PC-3 (cell line): Measurements from ENCODE around the gene PLXNA4. TPM values are rescaled to one million over a fixed set of nuclear protein-coding genes. Genes with fewer than 3 reads are reported as not detected.

Source experiments
- ATAC-seq: fragments of 200-7000 bp; cut with Tn5 transposase; 2 replicates; pipeline ENCODE4 v1.9.1; 2020; ENCODE audit warnings: mild to moderate bottlenecking, moderate library complexity
- BruUV-seq: library from RNA; stranded (reverse); fragments of 400-500 nt; replicated peaks from 2 replicates; lab custom pipeline; 2021; lab: Mats Ljungman, UMichigan
- CTCF ChIA-PET: fragments of 300-600 bp; sonication (Branson Sonifier 250); formaldehyde crosslinking; loops from one replicate; lab custom pipeline; 2022; ENCODE audit warnings: antibody characterized with exemption; lab: Charles Lee
- POLR2A ChIA-PET: fragments of 300-600 bp; sonication (Branson Sonifier 250); formaldehyde crosslinking; loops from one replicate; lab custom pipeline; 2022; ENCODE audit warnings: antibody characterized with exemption; ENCODE audit not compliant: unreplicated experiment; lab: Charles Lee
- DNase-seq: peaks from one replicate; pipeline ENCODE4 v3.0.0-alpha.2; 2015
- H2AFZ ChIP-seq: fragments of 300-600 bp; sonication (generic); 2 replicates; pipeline ENCODE4 v1.6.0; 2016; ENCODE audit warnings: antibody characterized with exemption, low read length
- H3F3A ChIP-seq: fragments of 300-600 bp; sonication (generic); one replicate; pipeline ENCODE4 v1.6.0; 2017; ENCODE audit warnings: antibody characterized with exemption, low read length, control low read depth, mild to moderate bottlenecking; ENCODE audit not compliant: unreplicated experiment
- H3K27ac ChIP-seq: fragments of 300-600 bp; sonication (generic); 2 replicates; pipeline ENCODE4 v1.5.1; 2016; ENCODE audit warnings: mild to moderate bottlenecking, low read length
- H3K27me3 ChIP-seq: fragments of 300-600 bp; sonication (generic); 2 replicates; pipeline ENCODE4 v1.6.1; 2016; ENCODE audit warnings: low read length, mixed read lengths
- H3K36me3 ChIP-seq: fragments of 300-600 bp; sonication (generic); 2 replicates; pipeline ENCODE4 v1.6.1; 2016; ENCODE audit warnings: low read depth, mixed run types, low read length, mixed read lengths
- H3K4me1 ChIP-seq: fragments of 300-600 bp; sonication (generic); 2 replicates; pipeline ENCODE4 v1.5.1; 2016; ENCODE audit warnings: low read length; ENCODE audit not compliant: insufficient read depth
- H3K4me2 ChIP-seq: fragments of 300-600 bp; sonication (generic); 2 replicates; pipeline ENCODE4 v1.6.0; 2016; ENCODE audit warnings: low read length
- H3K4me3 ChIP-seq: fragments of 300-600 bp; sonication (generic); 2 replicates; pipeline ENCODE4 v1.5.1; 2016; ENCODE audit warnings: mild to moderate bottlenecking, low read length, mixed read lengths
- H3K79me2 ChIP-seq: fragments of 300-600 bp; sonication (generic); 2 replicates; pipeline ENCODE4 v1.6.1; 2017; ENCODE audit warnings: low read length, mixed read lengths
- H3K9ac ChIP-seq: fragments of 300-600 bp; sonication (generic); 2 replicates; pipeline ENCODE4 v1.6.0; 2016; ENCODE audit warnings: mild to moderate bottlenecking, low read length
- H3K9me2 ChIP-seq: fragments of 300-600 bp; sonication (generic); replicated peaks from 2 replicates; pipeline ENCODE4 v1.6.1; 2016; ENCODE audit warnings: mixed run types, low read length, mixed read lengths
- H3K9me3 ChIP-seq: fragments of 300-600 bp; sonication (generic); 2 replicates; pipeline ENCODE4 v1.6.1; 2016; ENCODE audit warnings: low read length, mixed read lengths
- H4K20me1 ChIP-seq: fragments of 300-600 bp; sonication (generic); 2 replicates; pipeline ENCODE4 v1.6.1; 2016; ENCODE audit warnings: low read length, mixed read lengths
- EZH2 ChIP-seq: fragments of 300-600 bp; sonication (generic); IDR thresholded peaks from one replicate; pipeline ENCODE4 v1.6.1; 2017; ENCODE audit warnings: antibody characterized with exemption, mild to moderate bottlenecking, low read length; ENCODE audit not compliant: unreplicated experiment
- EZH2phosphoT487 ChIP-seq: fragments of 300-600 bp; sonication (generic); IDR thresholded peaks from 2 replicates; pipeline ENCODE4 v1.6.1; 2018; ENCODE audit warnings: mild to moderate bottlenecking, antibody characterized with exemption, low read length, borderline replicate concordance
- intact Hi-C: fragments of 100-400 bp; cut with micrococcal nuclease; formaldehyde crosslinking; loops from 2 replicates; pipeline ENCODE4 v1.9.0; 2023
- total RNA-seq: library from RNA; depleted of rRNA; stranded (reverse); fragments of >200 nt; gene quantifications from 2 replicates; pipeline ENCODE4 v1.2.3, GENCODE V29; 2014
- TF ChIP-seq, protein P1 (sequence below): fragments of 300-600 bp; sonication (generic); conservative IDR thresholded peaks from 2 replicates; pipeline ENCODE4 v1.5.1; 2017; ENCODE audit warnings: antibody characterized with exemption, low read depth, mild to moderate bottlenecking, low read length

PLXNA4 gene
- total RNA-seq, 1 experiment from 2014 or later: 1.2 TPM

DNA sequence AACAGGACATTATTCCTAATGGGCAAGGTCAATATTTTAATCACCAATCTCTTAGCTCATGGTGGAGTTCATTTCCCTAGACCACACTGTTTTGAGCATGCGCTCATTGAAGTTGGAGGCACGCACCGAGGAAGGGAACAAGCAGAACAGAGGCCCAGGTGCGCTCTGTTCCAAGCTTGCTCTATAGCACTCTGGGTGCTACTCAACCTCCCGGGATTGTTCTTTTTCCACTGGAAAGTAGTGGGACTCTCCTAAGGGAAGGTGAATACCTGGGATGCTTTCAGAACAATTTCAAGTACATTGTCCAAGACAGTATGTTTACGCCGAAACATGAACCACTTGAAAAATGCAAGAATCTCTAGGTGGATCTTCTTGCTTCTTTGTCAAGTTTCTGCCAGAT, 16.2 kb downstream of the PLXNA4 start:
- no TSS peak for BruUV-seq
- intact Hi-C loops: no loop called here
- ATAC-seq (no peak), DNase-seq (no peak)
- no peak overlapping the region for H3K9ac ChIP-seq
- H3K79me2 ChIP-seq: no peaks in the 10 kb centered on the region
- H3K27me3 ChIP-seq: no peaks in the 10 kb centered on the region
- H3K4me1 ChIP-seq: no peaks in the 10 kb centered on the region
- no peak overlapping the region for H3K27ac ChIP-seq
- POLR2A ChIA-PET: no interaction called here
- no peak overlapping the region for H2AFZ ChIP-seq
- no peaks in the 10 kb centered on the region for H3F3A ChIP-seq
- no peak overlapping the region for H3K4me3 ChIP-seq
- H3K36me3 ChIP-seq: no peaks in the 10 kb centered on the region
- H3K9me3 ChIP-seq: no peaks in the 10 kb centered on the region
- TF ChIP-seq EZH2 (no peak), EZH2phosphoT487 (no peak)
- TF ChIP-seq, protein P1, sequence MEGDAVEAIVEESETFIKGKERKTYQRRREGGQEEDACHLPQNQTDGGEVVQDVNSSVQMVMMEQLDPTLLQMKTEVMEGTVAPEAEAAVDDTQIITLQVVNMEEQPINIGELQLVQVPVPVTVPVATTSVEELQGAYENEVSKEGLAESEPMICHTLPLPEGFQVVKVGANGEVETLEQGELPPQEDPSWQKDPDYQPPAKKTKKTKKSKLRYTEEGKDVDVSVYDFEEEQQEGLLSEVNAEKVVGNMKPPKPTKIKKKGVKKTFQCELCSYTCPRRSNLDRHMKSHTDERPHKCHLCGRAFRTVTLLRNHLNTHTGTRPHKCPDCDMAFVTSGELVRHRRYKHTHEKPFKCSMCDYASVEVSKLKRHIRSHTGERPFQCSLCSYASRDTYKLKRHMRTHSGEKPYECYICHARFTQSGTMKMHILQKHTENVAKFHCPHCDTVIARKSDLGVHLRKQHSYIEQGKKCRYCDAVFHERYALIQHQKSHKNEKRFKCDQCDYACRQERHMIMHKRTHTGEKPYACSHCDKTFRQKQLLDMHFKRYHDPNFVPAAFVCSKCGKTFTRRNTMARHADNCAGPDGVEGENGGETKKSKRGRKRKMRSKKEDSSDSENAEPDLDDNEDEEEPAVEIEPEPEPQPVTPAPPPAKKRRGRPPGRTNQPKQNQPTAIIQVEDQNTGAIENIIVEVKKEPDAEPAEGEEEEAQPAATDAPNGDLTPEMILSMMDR: no peak
- no peaks in the 10 kb centered on the region for H3K9me2 ChIP-seq
- H4K20me1 ChIP-seq: no peaks in the 10 kb centered on the region
- H3K4me2 ChIP-seq: no peak overlapping the region
- CTCF ChIA-PET: no interaction called here

DNA sequence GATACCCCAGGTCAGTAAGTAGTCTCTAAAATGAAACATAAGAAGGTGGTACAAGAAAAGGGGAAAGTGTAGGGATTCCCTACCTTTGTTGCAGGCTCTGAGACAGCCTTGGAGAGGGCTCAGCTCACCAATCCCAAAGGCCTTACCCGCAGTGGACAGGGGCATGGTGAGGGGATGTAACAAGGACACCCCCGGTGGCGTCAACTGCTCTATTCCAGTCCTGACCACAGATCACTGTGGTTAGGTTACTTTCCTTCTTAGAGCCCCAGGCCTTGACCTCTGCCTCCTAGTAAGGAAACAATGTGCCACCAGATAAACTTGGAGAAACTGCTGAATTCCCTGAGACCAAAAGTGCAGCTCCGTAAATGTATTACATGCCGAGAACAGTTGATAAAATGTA, 17.5 kb downstream of the PLXNA4 start:
- Histone ChIP-seq H3K4me3 (no peak overlapping the region), H3K27me3 (no peaks in the 10 kb centered on the region), H3F3A (no peaks in the 10 kb centered on the region), H3K4me2 (no peak overlapping the region), H3K9me2 (no peaks in the 10 kb centered on the region), H3K79me2 (no peaks in the 10 kb centered on the region), H4K20me1 (no peaks in the 10 kb centered on the region), H2AFZ (no peak overlapping the region), H3K36me3 (no peaks in the 10 kb centered on the region), H3K9ac (no peak overlapping the region), H3K27ac (no peak overlapping the region), H3K9me3 (no peaks in the 10 kb centered on the region), H3K4me1 (no peaks in the 10 kb centered on the region)
- ATAC-seq (no peak), DNase-seq (no peak)
- TF ChIP-seq, protein P1: no peak
- no peak for TF ChIP-seq EZH2phosphoT487
- no peak for TF ChIP-seq EZH2
- intact Hi-C loops: no loop called here
- CTCF ChIA-PET: no interaction called here
- POLR2A ChIA-PET: no interaction called here
- BruUV-seq: no TSS peak

DNA sequence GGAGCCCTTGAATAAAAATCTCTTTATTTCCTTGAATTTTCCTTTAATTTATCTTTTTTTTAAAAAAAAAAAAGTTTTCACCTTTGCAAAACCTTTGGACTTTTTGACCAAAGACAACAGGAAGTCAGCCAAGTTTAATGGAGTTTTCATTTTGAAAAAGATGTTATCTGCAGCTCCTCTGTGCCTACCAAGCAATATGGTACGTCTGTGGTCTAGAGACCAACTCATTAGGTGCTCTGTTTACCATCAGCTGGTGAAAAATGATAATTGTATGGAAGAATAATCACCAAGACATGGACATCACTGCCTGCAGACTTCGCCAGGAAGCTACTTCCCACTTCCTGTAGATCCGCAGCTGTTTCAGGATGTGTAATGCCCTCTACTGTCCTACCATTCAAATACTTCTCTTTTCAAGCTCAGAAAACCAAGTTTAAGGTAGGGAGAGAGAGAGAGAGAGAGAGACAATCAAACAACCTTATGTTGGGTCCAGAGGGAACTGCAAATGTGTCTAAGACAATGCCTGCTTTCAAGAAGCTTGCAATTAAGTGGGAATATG, 18.7 kb downstream of the PLXNA4 start:
- no peak overlapping the region for H3K9ac ChIP-seq
- H3K79me2 ChIP-seq: no peaks in the 10 kb centered on the region
- peak overlapping the region; percentile 4; the same call in 1 of the 2 replicates for H2AFZ ChIP-seq
- TF ChIP-seq EZH2: no peak
- TF ChIP-seq, protein P1: peak; percentile 54; the same call in 1 of the 2 replicates
- intact Hi-C loops: no loop called here
- POLR2A ChIA-PET: no interaction called here
- DNase-seq: peak; percentile 52
- H4K20me1 ChIP-seq: no peaks in the 10 kb centered on the region
- H3K4me3 ChIP-seq: no peak overlapping the region
- no peaks in the 10 kb centered on the region for H3K9me2 ChIP-seq
- CTCF ChIA-PET: interaction anchor here (0.6 to 1.2 kb wide), 4 partner anchors 21 to 524 kb away, joined by 3 to 7 read pairs (median 5); partner anchors contain the start of gene CHCHD3
- ATAC-seq: peak; percentile 67
- no peak overlapping the region for H3K27ac ChIP-seq
- no peaks in the 10 kb centered on the region for H3K4me1 ChIP-seq
- no peak overlapping the region for H3K4me2 ChIP-seq
- H3K27me3 ChIP-seq: no peaks in the 10 kb centered on the region
- no peaks in the 10 kb centered on the region for H3K36me3 ChIP-seq
- H3F3A ChIP-seq: no peaks in the 10 kb centered on the region
- BruUV-seq: no TSS peak
- H3K9me3 ChIP-seq: no peaks in the 10 kb centered on the region
